GM19238 (cell line): ENCODE results near the gene PDLIM5.
"Not testable (repeated sequence)": the region's sequence is repeated elsewhere in the genome, so short reads cannot be mapped to it uniquely, and the experiment has no call there.

Experiments used
- DNase-seq: peaks from one replicate; pipeline ENCODE4 v3.0.0; 2011; ENCODE audit warnings: low spot score; ENCODE audit not compliant: insufficient read length

Gene PDLIM5

DNA sequence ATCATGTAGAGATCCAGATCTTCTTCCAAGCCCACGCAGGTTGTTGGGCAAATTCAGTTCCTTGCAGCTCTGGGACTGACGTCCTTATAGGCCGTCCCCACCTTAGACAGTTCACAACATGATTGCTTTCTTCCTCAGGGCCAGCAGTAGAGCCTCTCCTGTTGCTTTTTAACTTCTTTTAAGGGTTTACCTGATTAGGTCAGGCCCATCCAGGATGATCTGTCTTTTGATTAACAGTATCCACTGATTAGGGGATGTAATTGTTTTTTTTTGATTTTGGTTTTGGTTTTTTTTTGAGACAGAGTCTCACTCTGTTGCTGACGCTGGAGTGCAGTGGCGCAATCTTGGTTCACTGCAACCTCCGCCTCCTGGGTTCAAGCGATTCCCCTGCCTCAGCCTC, 197.0 kb downstream of the PDLIM5 start:
- no peak for DNase-seq

DNA sequence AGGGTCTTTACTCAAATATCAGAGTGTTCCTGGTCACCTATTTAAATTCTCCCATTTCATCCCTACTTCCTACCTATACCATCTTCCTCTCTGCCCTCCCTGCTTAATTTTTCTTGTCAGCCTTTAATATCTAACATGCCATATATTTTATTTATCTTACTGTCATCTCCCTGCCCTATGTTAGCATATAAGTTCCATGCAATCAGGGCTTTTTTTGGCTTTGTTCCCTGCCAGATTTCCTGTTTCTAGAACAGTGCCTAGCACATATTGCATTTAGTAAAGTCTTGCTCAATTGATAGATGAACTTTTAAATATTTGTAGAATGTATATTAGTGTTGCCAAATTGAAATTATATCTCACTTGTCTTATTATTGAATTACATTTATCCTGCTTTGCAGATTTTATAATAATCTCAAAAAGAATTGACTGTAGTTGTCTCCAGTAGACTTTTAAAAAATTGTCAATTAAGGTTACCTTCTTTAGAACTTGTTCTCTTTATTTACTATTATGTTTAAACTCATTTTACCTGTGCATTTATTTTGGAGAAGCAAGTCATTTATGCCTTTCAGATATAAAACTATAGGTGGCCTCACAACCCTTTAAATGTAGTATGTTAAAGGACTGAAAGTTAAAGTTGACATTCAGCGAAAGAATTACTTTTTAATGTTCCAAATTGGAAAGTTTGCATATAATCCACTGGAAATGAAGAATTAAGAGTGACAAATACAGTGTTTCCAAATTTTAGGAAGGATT, 197.8 kb downstream of the PDLIM5 start:
- no peak for DNase-seq

DNA sequence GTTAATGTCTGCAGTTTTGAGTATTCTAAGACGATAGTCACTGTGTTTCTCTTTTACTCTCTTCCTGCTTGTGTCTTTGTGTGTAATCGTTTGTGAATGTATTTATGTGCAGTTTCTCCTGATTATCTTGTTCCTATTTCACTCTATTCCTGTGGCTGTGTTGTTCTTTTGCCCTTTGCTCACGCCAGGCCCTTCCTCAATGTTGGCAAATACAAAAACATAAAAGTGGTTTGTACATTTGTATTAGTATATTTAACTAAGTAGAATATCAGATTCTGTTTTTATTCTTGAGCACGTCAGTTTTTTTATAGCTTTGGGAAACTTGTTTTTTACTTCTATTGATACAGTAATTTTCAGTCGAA, 198.4 kb downstream of the PDLIM5 start:
- DNase-seq = no peak

DNA sequence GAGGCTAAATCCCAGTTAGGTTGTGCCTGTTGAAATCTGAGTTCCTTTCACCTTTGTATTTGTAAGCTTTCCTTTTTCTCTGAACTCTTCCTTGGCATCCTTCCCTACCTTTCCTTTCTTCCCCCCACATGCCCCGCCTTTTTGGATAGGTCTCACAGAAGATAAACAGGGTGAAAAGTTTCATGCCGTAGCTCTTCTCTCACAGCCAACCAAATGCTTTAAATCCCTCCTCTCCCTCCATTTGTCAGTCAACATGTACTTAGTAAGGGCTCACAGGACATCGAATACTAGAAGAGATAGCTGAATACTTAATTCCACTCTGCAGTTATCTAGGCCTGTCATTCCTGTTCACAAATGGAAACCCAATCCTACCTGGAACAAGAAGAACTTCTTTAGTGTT, 198.9 kb downstream of the PDLIM5 start:
- DNase-seq = no peak

DNA sequence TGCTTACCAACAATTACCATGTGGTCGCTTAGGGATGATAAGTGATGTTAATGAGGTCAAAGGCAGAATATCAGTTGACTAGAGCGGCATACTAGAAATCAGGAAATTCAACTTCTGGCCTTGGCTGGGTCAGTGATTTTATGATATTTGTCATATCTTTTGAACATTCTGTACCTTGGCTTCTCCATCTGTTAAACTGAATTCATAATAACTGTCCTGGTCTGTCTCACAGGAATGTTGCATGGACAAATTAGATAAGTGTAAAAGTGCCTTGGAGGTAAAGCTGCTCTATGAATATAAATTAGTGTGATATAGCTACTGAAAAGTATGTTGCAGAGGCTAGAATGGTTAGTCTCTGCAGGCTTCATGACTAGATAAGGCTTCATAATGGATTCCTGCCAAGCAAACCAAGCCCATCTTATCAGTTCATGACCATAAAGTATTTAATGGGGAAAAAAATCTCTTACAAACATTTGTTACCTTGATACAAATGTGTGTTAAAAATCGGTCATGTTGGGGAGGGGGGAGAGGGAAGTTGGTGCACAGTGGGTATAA, 201.4 kb downstream of the PDLIM5 start:
- DNase-seq = no peak

DNA sequence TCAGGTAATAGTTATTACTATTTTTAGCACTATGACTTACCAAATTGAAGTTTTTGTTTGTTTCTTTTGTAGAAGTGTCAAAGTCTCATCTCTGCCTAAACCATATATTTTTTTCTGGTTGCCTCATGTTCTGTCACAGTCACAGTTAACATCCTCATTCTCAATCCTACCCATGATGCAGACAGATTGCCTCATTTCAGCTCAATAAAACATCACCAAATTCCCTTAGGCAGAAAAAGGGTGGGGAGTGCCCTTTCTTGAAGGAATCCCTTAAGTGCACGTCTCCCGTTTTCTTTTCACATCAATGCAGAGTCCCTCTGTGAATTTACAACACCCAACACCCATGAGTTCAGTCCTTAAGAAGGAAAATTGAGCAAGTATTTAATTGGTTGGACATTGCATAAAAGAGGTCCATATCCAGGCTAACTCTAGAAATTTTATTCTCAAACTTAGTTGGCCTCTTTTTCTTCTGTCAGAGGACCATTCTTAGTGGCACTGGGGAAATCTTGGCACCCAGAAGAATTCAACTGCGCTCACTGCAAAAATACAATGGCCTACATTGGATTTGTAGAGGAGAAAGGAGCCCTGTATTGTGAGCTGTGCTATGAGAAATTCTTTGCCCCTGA, 202.4 kb downstream of the PDLIM5 start:
- no peak for DNase-seq

DNA sequence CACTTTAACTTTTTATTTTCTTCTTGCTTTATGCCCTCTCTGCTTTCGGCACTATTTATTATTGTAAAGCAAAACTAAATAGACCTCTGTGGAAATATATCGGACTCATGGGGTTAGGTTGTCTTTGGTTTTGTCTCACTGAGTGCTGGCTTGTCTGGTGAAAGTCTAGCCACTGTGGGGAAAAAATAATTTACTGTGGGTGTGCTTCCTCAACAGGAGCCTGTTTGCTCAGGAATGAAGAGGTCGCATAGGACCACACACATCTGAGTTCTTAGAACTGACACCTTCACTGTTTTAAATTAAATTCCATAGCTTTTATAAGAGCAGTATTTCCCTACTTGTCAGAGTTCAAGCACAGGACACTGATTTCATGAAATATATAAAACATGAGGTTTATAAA, 203.0 kb downstream of the PDLIM5 start:
- DNase-seq = no peak

DNA sequence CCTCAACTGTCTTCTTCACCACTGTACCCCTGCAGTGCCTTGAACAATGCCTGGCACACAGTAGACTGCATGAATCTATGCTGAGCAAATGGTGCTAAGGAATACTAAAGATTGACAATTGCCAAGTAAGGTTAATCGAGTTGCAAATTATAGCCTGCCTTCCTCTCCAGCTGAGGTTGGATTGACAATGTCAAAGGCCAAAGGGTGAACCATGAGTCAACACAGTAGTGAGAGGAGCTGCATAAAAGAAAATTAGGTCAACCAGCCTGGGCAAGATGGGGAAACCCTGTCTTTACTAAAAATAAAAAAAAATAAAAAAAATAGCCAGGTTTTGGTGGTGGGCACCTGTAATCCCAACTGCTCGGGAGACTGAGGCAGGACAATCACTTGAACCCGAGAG, 208.9 kb downstream of the PDLIM5 start:
- no peak for DNase-seq

DNA sequence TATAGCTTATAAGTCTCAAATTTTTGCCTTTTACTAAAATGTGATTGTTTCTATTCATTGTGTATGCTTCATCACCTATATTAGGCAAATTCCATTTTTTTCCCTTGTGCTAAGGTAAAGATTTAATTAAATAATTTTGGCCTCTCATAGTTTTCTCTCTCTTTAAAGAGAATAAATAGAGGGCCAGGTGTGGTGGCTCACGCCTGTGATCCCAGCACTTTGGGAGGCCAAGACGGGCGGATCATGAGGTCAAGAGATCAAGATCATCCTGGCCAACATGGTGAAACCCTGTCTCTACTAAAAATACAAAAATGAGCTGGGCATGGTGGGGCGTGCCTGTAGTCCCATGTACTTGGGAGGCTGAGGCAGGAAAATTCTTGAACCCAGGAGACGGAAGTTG, 213.3 kb downstream of the PDLIM5 start:
- not testable (repeated sequence) for DNase-seq

DNA sequence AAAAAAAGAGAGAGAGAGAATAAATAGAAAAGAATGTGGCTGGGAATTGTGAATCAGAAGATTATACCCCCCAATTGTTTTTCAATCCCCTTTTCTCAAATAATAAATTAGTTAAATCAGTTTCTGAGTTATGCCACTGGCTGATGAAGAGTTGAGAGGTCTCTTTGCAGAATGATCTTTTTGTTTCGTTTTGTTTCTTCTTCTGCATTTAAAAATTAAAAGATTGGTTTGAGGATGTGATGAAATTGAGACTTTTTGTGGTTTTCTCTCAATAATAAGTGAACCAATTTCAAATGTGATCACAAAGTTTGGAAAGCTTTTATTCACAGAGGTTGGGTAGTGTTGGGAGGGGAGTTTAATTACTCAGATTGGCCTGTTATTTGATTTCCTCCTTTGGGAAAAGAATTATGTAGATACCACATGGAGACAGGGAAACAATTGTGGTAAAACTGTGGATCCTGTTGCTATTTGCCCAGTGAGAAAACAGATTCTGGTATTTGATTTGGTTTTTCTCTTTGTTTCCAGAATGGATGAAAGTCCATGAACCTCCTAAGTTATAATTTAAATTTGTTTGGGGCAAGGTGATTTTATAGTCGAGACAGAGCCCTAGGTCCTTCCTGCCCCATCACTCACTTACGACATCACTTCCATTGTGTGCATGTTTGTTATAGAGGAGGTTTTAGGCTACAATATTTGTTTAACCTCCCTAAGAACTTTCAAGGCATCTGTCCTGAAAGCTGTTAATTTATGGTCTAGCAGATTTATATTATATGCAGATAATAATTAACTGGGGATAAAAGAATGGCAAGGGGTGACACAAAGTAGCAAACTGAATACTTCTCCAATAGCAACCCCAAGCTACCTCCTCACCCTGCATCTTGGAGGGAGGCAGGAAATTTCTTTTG, 214.0 kb downstream of the PDLIM5 start:
- DNase-seq = no peak

DNA sequence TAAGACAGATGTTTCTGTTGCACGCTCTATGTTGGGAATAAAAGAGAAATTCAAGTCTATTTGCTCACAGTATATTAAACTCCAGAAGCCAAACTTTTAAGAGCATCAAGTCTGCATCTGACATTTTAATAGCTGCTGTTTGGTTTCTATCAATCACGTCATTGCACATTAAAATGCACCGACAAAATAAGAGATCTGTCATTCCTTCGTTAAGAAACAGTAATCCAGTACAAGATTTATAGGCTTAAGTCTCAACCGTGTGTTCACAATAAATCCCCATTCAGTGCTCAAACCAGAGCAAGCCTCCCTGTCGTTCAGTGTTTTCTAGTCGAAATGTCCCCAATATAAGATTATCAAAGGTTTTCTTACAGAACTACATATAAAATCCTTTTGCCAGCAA, 217.0 kb downstream of the PDLIM5 start:
- DNase-seq = no peak

DNA sequence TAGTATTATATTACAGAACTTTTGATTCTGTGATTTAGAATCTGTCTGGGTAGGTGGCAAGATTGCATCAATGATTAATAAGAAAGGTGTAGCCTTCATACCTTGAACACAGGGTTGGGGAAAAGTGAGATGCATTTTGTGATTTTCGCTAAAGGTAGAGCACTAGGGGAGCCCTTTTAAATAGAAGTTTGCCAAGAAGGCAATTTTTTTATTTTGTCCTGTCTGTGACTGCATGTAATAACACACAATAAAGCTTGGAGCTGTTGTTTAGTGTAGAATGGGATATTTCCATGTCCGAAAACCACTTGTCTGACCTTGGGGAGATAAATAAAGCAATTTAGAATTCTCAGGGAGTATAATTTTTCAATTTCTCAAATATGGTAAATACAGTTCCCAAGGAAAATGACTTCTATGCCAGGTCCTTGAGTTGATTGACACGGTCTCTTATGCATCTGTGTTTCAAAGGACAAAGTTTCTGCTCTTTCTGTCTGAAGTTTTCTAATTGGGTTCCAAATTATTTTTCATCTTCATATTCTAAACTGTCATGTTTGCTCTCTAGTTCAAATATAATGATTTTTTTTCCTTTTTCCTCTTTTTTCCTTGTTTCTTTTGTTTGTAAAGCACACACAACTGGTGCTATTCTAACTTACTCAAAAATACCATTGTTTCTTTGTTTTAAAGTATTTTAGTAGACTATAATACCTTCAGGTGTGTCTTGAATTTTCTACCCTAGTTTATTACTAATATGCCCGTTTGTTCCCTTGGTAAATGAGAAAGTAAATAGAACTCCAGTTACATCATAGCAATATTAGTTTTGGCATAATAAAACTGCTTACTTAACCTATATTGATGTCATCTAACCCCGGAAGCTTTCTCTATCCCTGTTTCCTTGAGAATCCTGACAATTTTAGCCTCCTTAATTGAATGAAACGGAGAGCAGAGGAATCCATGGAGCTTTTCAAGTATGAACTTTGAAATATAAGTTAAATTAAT, 218.2 kb downstream of the PDLIM5 start:
- no peak for DNase-seq

DNA sequence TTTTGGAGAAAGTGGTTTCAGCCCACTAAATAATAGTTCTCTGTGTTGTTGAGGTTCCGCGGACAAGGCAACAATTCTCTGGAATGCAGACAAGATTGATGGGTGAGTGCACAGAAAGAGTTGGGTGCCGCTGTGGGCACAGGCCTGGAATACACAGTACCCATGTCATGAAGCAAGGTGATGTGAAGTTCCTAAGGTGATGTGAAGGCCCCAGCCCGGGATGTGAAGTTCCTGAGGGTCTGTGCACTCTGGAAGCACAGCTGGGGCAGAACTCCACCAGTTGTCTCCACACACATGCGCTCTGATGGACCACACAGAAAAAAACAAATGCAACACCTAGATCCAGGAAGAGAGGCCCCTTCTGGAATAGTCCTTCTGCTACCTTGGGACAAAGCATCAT, 219.4 kb downstream of the PDLIM5 start:
- DNase-seq = no peak

DNA sequence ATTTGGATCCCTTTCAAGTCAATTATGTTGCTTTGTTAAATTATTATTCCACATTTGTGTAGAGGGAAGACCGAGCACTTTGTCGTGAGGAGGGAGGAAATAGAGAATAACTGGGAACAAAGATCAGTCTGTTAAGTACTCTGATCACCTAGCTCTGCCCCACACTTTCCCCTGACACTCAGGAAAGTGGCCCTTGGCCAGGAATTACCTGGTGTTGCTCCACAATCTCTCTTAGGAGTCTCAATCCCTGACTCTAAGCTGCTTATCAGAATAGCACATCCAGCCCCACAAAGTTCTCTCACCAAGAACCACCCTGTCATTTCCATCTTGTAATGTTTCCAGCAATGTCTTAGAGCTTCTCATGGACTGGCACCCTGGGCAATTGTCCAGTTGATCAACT, 222.2 kb downstream of the PDLIM5 start:
- no peak for DNase-seq

DNA sequence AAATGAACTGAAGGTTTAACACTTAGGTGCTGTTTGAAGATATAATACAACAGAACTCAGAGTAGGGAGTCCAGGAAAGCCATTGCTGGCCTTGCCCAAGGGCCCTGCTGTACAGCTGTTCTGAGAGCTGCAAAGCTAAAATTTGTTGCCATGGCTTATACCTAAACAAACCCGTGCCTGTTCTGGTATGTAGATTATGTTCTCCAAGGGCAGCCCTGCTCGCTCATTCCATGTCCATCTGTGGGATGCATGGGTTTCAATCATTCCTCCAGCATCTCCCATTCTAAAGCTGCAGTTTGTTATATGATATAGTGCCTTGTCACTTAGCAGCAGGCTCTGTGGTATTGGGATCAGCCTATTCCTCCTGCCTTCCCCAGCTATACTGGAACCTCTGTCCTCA, 225.2 kb downstream of the PDLIM5 start:
- DNase-seq = no peak

DNA sequence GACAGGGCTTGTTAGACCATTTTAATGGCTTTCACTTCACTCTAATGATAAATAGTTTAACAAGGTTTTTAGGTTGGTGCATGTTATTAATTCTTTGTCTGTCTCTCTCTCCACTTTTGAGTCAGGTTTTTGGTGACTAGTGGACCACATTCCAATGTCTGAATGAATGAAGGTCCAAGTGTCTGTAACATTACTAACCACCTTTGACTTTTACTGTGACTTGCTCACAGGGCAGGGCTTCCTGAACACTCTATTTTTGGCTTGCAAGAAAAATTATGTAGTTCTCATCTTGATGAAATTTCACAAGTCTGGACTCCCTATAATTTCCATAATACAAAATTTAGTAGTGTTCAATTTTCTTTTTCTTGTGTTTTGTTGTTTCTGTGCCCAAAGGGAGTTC, 227.2 kb downstream of the PDLIM5 start:
- DNase-seq = no peak

DNA sequence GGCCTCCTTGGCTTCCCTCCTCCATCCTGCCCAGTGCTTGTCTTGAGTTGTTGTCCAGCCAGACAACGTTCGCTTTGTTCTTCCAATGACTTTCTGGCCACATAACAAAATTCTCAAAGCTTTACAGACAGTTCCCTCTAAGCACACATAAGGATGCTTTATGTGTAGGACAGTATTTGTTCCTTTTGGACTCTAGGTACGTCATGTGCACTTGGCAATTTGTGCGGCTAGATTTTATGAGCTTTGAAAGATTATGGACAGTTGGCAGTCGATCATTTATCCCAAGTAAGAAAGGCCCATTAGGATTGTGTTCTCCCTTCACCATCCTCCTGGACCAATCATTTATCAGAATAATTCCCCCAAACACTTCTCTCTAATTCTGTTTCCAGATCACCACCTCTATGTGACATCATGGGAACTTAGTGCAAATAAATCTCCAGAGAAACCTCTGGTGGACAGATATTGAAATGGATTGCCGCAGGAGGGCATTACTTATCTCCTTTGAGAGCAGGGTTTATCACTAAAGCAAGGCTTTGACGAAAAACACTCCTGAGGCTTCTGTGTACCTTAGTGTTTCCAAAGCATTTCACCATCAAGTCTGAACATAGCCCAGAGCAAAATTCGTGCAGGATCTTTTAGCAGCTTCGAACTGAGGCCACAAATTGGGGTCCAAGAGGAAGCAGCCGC, 228.6 kb downstream of the PDLIM5 start:
- DNase-seq = no peak

DNA sequence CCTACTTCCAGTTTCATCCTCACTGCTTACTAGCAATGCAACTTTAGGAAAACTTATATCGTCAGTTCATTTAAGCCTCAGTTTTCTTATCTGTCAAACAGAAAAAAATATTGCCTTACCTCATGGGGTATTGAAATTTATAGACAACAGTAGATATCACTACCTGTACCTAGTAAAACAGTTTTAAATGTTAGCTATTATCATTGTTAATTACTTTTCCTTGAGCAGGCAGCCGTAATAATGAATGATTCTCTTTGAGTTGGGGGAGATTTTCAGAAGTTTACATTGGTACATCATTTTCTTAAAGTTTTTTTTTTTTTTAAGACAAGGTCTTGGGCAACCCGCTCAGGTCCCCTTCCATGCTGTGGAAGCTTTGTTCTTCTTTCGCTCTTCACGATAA, 234.3 kb downstream of the PDLIM5 start:
- no peak for DNase-seq

DNA sequence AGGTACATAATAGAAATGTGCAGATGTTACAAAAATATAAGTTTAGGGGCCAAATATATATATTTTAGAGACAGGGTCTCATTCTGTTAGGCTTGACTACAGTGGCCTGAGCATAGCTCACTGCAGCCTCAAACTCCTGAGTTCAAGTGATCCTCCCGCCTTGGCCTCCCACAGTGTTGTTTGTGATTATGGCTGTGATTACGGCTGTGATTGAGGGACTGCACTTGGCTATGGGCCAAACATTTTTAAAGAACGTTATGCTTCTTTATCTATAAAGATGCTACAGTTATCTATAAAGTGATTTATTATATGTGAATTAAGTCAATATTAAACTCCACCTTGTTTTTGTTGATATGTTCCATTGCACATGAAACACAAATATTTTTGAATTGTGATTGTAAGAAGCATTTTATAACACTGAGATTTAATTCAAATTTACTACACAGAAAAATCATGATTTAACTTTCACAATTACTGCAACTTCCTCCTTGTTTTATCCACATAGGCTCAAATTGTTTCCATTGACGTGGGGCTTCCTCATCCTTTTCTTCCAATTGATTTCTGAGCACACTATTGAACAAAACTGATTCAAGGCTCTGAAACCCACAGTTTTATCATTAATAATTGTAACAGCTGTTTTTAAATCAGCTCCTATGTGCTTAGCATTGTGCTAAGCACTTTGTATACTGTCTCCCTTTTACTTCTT, 237.6 kb downstream of the PDLIM5 start:
- no peak for DNase-seq

DNA sequence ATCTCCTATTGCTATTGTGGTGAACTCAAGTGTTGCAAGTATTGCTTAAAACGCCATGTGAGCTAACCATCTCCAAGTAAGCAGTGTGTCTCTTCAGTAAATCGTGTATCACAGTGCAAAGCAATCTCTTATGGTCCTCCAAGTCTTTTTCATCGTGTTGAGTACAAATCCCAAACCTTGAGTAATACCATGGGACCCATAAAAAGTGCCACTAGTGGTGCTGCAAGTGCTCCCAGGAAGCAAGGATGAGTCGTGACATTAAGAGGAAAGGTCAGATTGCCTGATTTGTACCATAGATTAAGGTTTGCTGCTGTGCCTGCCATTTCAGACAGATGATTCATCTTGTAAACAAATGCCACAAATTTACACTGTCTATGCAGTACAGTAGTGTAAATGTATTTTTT, 239.1 kb downstream of the PDLIM5 start:
- no peak for DNase-seq
